K562 (cell line): Measurements from ENCODE around the gene SUPT3H. TPM values are rescaled to one million over a fixed set of nuclear protein-coding genes. Genes with fewer than 3 reads are reported as not detected.

Source experiments
- ATAC-seq: fragments of 200-7000 bp; cut with Tn5 transposase; 3 replicates; pipeline ENCODE4 v1.9.1; 2020; ENCODE audit warnings: moderate library complexity
- BruUV-seq: library from RNA; stranded (reverse); fragments of 400-500 nt; replicated peaks from 2 replicates; lab custom pipeline; 2021; lab: Mats Ljungman, UMichigan
- CTCF ChIA-PET: fragments of 300-600 bp; formaldehyde crosslinking; extraction: SDS; loops from one replicate; lab custom pipeline; 2021; ENCODE audit warnings: low intra/inter-chr PET ratio; lab: Yijun Ruan, JAX
- POLR2A ChIA-PET: fragments of 300-600, 350-650 bp; sonication (Branson Sonifier 250); formaldehyde crosslinking; extraction: SDS; loops from one replicate; lab custom pipeline; 2021; ENCODE audit warnings: antibody characterized with exemption, inconsistent platforms; lab: Yijun Ruan, JAX
- DNase-seq, 4 experiments: peaks; one replicate each; pipeline versions ENCODE4 v3.0.0 to v3.0.0-alpha.2; 2011 to 2018; ENCODE audit warnings: low spot score in 3 of 4, mixed read lengths in 3 of 4; ENCODE audit errors: extremely low read depth in 1 of 4
- FAIRE-seq: peaks from 2 replicates; lab custom pipeline; 2011; peaks lifted over from hg19 to GRCh38; lab: Jason Lieb, UNC
- H2AFZ ChIP-seq: 2 replicates; pipeline ENCODE4 v1.6.0; 2011; ENCODE audit warnings: low read depth, low read length, control low read depth, inconsistent platforms
- H3K27ac ChIP-seq: fragments of 200-600 bp; 3 replicates; pipeline ENCODE4 v1.8.0; 2011; ENCODE audit warnings: low read depth, mild to moderate bottlenecking, control low read depth, inconsistent platforms, low read length, moderate library complexity, mixed read lengths; ENCODE audit errors: extremely low read depth
- H3K27me3 ChIP-seq, 2 experiments: fragments of 300-600 bp in 1 of 2; 2 replicates in 1 of 2; 3 replicates in 1 of 2; pipeline versions ENCODE4 v1.6.0 to v1.8.0; 2011; ENCODE audit warnings: inconsistent platforms in 2 of 2, low read length in 2 of 2, mild to moderate bottlenecking in 1 of 2, mixed read lengths in 1 of 2, moderate library complexity in 1 of 2; ENCODE audit not compliant: control insufficient read depth in 2 of 2, insufficient read depth in 2 of 2
- H3K36me3 ChIP-seq: fragments of 300-600 bp; 3 replicates; pipeline ENCODE4 v1.8.0; 2011; ENCODE audit warnings: mild to moderate bottlenecking, low read length, inconsistent platforms; ENCODE audit not compliant: control insufficient read depth, insufficient read depth
- H3K4me1 ChIP-seq, 2 experiments: fragments of 200-600 bp in 1 of 2; replicated peaks in 1 of 2; 2 replicates in 1 of 2; 3 replicates in 1 of 2; pipeline versions ENCODE4 v1.5.1 to v1.8.0; 2011; ENCODE audit warnings: inconsistent platforms in 2 of 2, low read length in 2 of 2, mild to moderate bottlenecking in 1 of 2, mixed read lengths in 1 of 2, moderate library complexity in 1 of 2; ENCODE audit not compliant: control insufficient read depth in 2 of 2, insufficient read depth in 2 of 2
- H3K4me2 ChIP-seq: 2 replicates; pipeline ENCODE4 v1.6.1; 2011; ENCODE audit warnings: low read length, control low read depth, inconsistent platforms, mixed read lengths; ENCODE audit not compliant: insufficient read depth
- H3K4me3 ChIP-seq: fragments of 200-600 bp; sonication (generic), shearing (Covaris generic); 2 replicates; pipeline ENCODE4 v1.5.1; 2016; ENCODE audit warnings: control low read depth, inconsistent platforms
- H3K79me2 ChIP-seq: fragments of 200-600 bp; 3 replicates; pipeline ENCODE4 v1.8.0; 2011; ENCODE audit warnings: low read length, inconsistent platforms; ENCODE audit not compliant: control insufficient read depth, insufficient read depth
- H3K9ac ChIP-seq, 2 experiments: 2 replicates each; pipeline versions ENCODE4 v1.6.0 to v1.6.1; 2011; ENCODE audit warnings: low read depth in 2 of 2, low read length in 2 of 2, control low read depth in 1 of 2, inconsistent platforms in 1 of 2, mild to moderate bottlenecking in 1 of 2, mixed read lengths in 1 of 2; ENCODE audit not compliant: insufficient read depth in 1 of 2
- H3K9me1 ChIP-seq: one replicate; pipeline ENCODE4 v1.6.0; 2011; ENCODE audit warnings: inconsistent platforms, mild to moderate bottlenecking, low read length, moderate library complexity; ENCODE audit not compliant: control insufficient read depth, insufficient read depth
- H3K9me3 ChIP-seq: replicated peaks from 2 replicates; pipeline ENCODE4 v1.5.1; 2011; ENCODE audit warnings: low read depth, low read length, inconsistent platforms; ENCODE audit not compliant: control insufficient read depth, insufficient read depth
- H4K20me1 ChIP-seq: replicated peaks from 2 replicates; pipeline ENCODE4 v1.6.1; 2011; ENCODE audit warnings: low read length, inconsistent platforms, mixed read lengths; ENCODE audit not compliant: control insufficient read depth, insufficient read depth
- ETS2 ChIP-seq: IDR thresholded peaks from 2 replicates; pipeline ENCODE4 v1.6.1; 2016; ENCODE audit warnings: borderline replicate concordance, missing genetic modification characterization, mild to moderate bottlenecking, moderate library complexity, missing compliant biosample characterization; ENCODE audit not compliant: poor library complexity, severe bottlenecking
- FOXO4 ChIP-seq: fragments of 450-650 bp; formaldehyde crosslinking; IDR thresholded peaks from 2 replicates; pipeline ENCODE4 v1.4.0; 2020; ENCODE audit warnings: mild to moderate bottlenecking, moderate library complexity
- KDM1A ChIP-seq, 2 experiments: fragments of 450-650 bp; IDR thresholded peaks; 2 replicates each; pipeline ENCODE4 v1.6.1; 2016; ENCODE audit warnings: mild to moderate bottlenecking in 2 of 2
- NCOA1 ChIP-seq: fragments of 450-650 bp; IDR thresholded peaks from 2 replicates; pipeline ENCODE4 v1.6.1; 2016; ENCODE audit warnings: low read depth
- NFATC3 ChIP-seq: fragments of 450-650 bp; IDR thresholded peaks from 2 replicates; pipeline ENCODE4 v1.6.1; 2017; ENCODE audit warnings: mild to moderate bottlenecking
- NR0B1 ChIP-seq: fragments of 450-650 bp; IDR thresholded peaks from one replicate; pipeline ENCODE4 v1.6.1; 2018; ENCODE audit warnings: mild to moderate bottlenecking, moderate library complexity; ENCODE audit not compliant: partially characterized antibody
- NR1H2 ChIP-seq: sonication (generic); formaldehyde crosslinking; IDR thresholded peaks from 2 replicates; pipeline ENCODE4 v1.4.0; 2020; ENCODE audit warnings: mild to moderate bottlenecking, missing genetic modification reagents
- RBFOX2 ChIP-seq: fragments of 200-400 bp; formaldehyde crosslinking; IDR thresholded peaks from 2 replicates; pipeline ENCODE4 v1.6.1; 2017; ENCODE audit warnings: low read depth, mild to moderate bottlenecking, low read length, moderate library complexity
- SNAPC5 ChIP-seq: fragments of 250-450 bp; sonication (Bioruptor Pico); IDR thresholded peaks from 2 replicates; pipeline ENCODE4 v1.8.0; 2021; ENCODE audit warnings: moderate library complexity, mild to moderate bottlenecking, inconsistent platforms
- STAT6 ChIP-seq: sonication (generic); formaldehyde crosslinking; IDR thresholded peaks from 2 replicates; pipeline ENCODE4 v1.8.1; 2023; ENCODE audit warnings: mild to moderate bottlenecking, missing genetic modification reagents
- ZNF232 ChIP-seq: sonication (generic); formaldehyde crosslinking; IDR thresholded peaks from 2 replicates; pipeline ENCODE4 v1.8.0; 2022; ENCODE audit warnings: mild to moderate bottlenecking, missing genetic modification reagents
- ZNF507 ChIP-seq: conservative IDR thresholded peaks from 2 replicates; pipeline ENCODE4 v1.6.1; 2017; ENCODE audit warnings: missing genetic modification characterization, missing compliant biosample characterization
- ZNF644 ChIP-seq: fragments of 200-800 bp; sonication (Bioruptor generic); IDR thresholded peaks from 2 replicates; pipeline ENCODE4 v1.6.1; 2016; ENCODE audit warnings: low read depth, missing genetic modification characterization, missing compliant biosample characterization
- ZNF655 ChIP-seq: fragments of 250-450 bp; sonication (Bioruptor Pico); IDR thresholded peaks from 2 replicates; pipeline ENCODE4 v1.5.0; 2021
- ZNF780A ChIP-seq: fragments of 250-450 bp; sonication (Bioruptor Pico); IDR thresholded peaks from 2 replicates; pipeline ENCODE4 v1.5.0; 2021; ENCODE audit warnings: mild to moderate bottlenecking
- ZZZ3 ChIP-seq: fragments of 450-650 bp; IDR thresholded peaks from 2 replicates; pipeline ENCODE4 v1.6.1; 2016; ENCODE audit warnings: antibody characterized with exemption, mild to moderate bottlenecking, moderate library complexity
- WGBS: fragments of 100-300 bp; shearing (Covaris generic); methylation state at CpG from one replicate; pipeline ENCODE4 v1.1.6; 2016; ENCODE audit warnings: low coverage, mixed read lengths; ENCODE audit not compliant: insufficient coverage; ENCODE audit errors: missing lambda C conversion rate; 5-methylcytosine and 5-hydroxymethylcytosine counted together
- in situ Hi-C: fragments of 300-500 bp; cut with MboI; formaldehyde crosslinking; loops from 4 replicates; pipeline ENCODE4 v1.15.0; 2018; ENCODE audit warnings: inconsistent platforms, mixed read lengths
- intact Hi-C: fragments of 100-400 bp; cut with micrococcal nuclease; formaldehyde crosslinking; loops from 2 replicates; pipeline ENCODE4 v1.14.2; 2022
- polyA plus RNA-seq, 8 experiments: library from polyadenylated mRNA; depleted of rRNA in 4 of 8; stranded (reverse) in 5 of 8; unstranded in 3 of 8; fragments of >200 nt; fragmentation: Nextera tagmentation in 2 of 8; fragmentation: Illumina TruSeq in 1 of 8; extraction: Ambion mirVana in 2 of 8; extraction: Trizol in 1 of 8; gene quantifications; 2 replicates each; pipeline versions ENCODE4 v1.2.1 to v1.2.3, GENCODE V29; 2011 to 2014; ENCODE audit warnings: inconsistent platforms in 1 of 8, missing spikeins in 1 of 8
- total RNA-seq, 7 experiments: library from RNA; depleted of rRNA in 6 of 7; stranded (reverse); fragments of >200 nt in 6 of 7; fragmentation: Illumina TruSeq in 2 of 7; extraction: Trizol in 2 of 7; gene quantifications; 2 replicates each; pipeline versions ENCODE4 v1.2.1 to v1.2.3, GENCODE V29; 2011 to 2021; ENCODE audit warnings: low replicate concordance in 1 of 7

Gene SUPT3H
- total and polyA plus RNA-seq, 9 of the 15 experiments (the other 6 are each of a cell fraction or from before 2014, with no cell fraction given), result 7.2 to 16.3 (median 11.9) TPM

GRCh38 chr6:44965708-44966107 lies 412.0 kb downstream of the SUPT3H start:
- Histone ChIP-seq H3K36me3 (no peaks in the 10 kb centered on the region), H3K9ac (no peak overlapping the region), H3K4me1 (peaks cover 0 to 8% of the 10 kb centered on the region in 2 experiments; a peak in 3 of 5 replicates), H3K79me2 (no peaks in the 10 kb centered on the region), H2AFZ (no peak overlapping the region), H3K9me3 (no peaks in the 10 kb centered on the region), H3K4me3 (no peak overlapping the region), H3K27me3 (no peaks in the 10 kb centered on the region), H3K4me2 (no peak overlapping the region), H4K20me1 (no peaks in the 10 kb centered on the region), H3K27ac (no peak overlapping the region), H3K9me1 (no peaks in the 10 kb centered on the region)
- no peak for TF ChIP-seq FOXO4 (CRISPR knock-in tag)
- no peak for TF ChIP-seq NCOA1
- no peak for TF ChIP-seq STAT6 (CRISPR knock-in tag)
- TF ChIP-seq ETS2 (tag), result no peak
- TF ChIP-seq NR1H2 (CRISPR knock-in tag), result no peak
- TF ChIP-seq ZNF655, result no peak
- TF ChIP-seq KDM1A (IDR thresholded peaks at IDR 0.05), result no peak
- no peak for TF ChIP-seq ZNF507 (tag)
- no peak for TF ChIP-seq NFATC3
- TF ChIP-seq RBFOX2, result no peak
- TF ChIP-seq NR0B1, result no peak
- TF ChIP-seq ZNF780A (CRISPR knock-in tag), result no peak
- no peak for TF ChIP-seq SNAPC5 (CRISPR knock-in tag)
- TF ChIP-seq ZNF644 (tag), result no peak
- no peak for TF ChIP-seq ZNF232 (CRISPR knock-in tag)
- TF ChIP-seq ZZZ3, result no peak
- no TSS peak for BruUV-seq
- intact Hi-C loops, result no loop called here
- in situ Hi-C loops, result no loop called here
- FAIRE-seq, result no peak
- WGBS, result 57% methylated on average over 4 of the region's 4 CpGs
- ChIA-PET POLR2A (no interaction called here), CTCF (no interaction called here)
- no peak for DNase-seq
- ATAC-seq, result no peak
